Endothelial cell of umbilical vein (primary cell): ENCODE measurements around the gene NUP205. TPM values are rescaled to one million over a fixed set of nuclear protein-coding genes. Genes with fewer than 3 reads are reported as not detected.

Experiments
- BruUV-seq: library from RNA; stranded (reverse); fragments of 400-500 nt; replicated peaks from 2 replicates; lab custom pipeline; 2021; lab: Mats Ljungman, UMichigan
- CTCF ChIA-PET: fragments of 300-600, 350-600 bp; sonication (Branson Sonifier 250); formaldehyde crosslinking; loops from one replicate; lab custom pipeline; 2021; ENCODE audit warnings: antibody characterized with exemption, inconsistent platforms; lab: Charles Lee
- POLR2A ChIA-PET: fragments of 300-600, 350-600 bp; sonication (Branson Sonifier 250); formaldehyde crosslinking; loops from one replicate; lab custom pipeline; 2021; ENCODE audit warnings: antibody characterized with exemption, inconsistent platforms; lab: Charles Lee
- DNase-seq: peaks from one replicate; pipeline ENCODE4 v3.0.0-alpha.2; 2011; ENCODE audit warnings: low read depth, low spot score
- FAIRE-seq: peaks from 2 replicates; lab custom pipeline; 2011; peaks lifted over from hg19 to GRCh38; lab: Jason Lieb, UNC
- H2AFZ ChIP-seq: 2 replicates; pipeline ENCODE4 v1.6.0; 2012; ENCODE audit warnings: low read depth, low read length, control low read depth, inconsistent platforms
- H3K27ac ChIP-seq: 2 replicates; pipeline ENCODE4 v1.5.1; 2011; ENCODE audit warnings: low read depth, mild to moderate bottlenecking, control low read depth, low read length, moderate library complexity; ENCODE audit not compliant: insufficient read depth
- H3K27me3 ChIP-seq, 2 experiments: 2 replicates each; pipeline versions ENCODE4 v1.6.0 to v1.6.1; 2011; ENCODE audit warnings: low read length in 2 of 2, mixed read lengths in 1 of 2; ENCODE audit not compliant: control insufficient read depth in 2 of 2, insufficient read depth in 2 of 2
- H3K36me3 ChIP-seq, 2 experiments: 2 replicates in 1 of 2; 3 replicates in 1 of 2; pipeline ENCODE4 v1.5.1; 2011; ENCODE audit warnings: low read length in 2 of 2, mild to moderate bottlenecking in 1 of 2, moderate library complexity in 1 of 2; ENCODE audit not compliant: control insufficient read depth in 2 of 2, insufficient read depth in 2 of 2; ENCODE audit errors: extremely low read depth in 1 of 2
- H3K4me1 ChIP-seq: 3 replicates; pipeline ENCODE4 v1.5.1; 2011; ENCODE audit warnings: mild to moderate bottlenecking, low read length; ENCODE audit not compliant: control insufficient read depth, insufficient read depth; ENCODE audit errors: extremely low read depth
- H3K4me2 ChIP-seq: 2 replicates; pipeline ENCODE4 v1.6.1; 2011; ENCODE audit warnings: low read length, control low read depth, mixed read lengths; ENCODE audit not compliant: insufficient read depth
- H3K4me3 ChIP-seq, 3 experiments: fragments of 200-600 bp in 1 of 3; sonication (generic), shearing (Covaris generic) in 1 of 3; replicated peaks in 1 of 3; 2 replicates each; pipeline ENCODE4 v1.5.1; 2011 to 2016; ENCODE audit warnings: control low read depth in 3 of 3, low read length in 3 of 3, mild to moderate bottlenecking in 2 of 3, inconsistent platforms in 1 of 3, low read depth in 1 of 3, moderate library complexity in 1 of 3; ENCODE audit not compliant: insufficient read depth in 1 of 3
- H3K79me2 ChIP-seq: 2 replicates; pipeline ENCODE4 v1.6.0; 2012; ENCODE audit warnings: low read length, inconsistent platforms; ENCODE audit not compliant: control insufficient read depth, insufficient read depth
- H3K9ac ChIP-seq: replicated peaks from 2 replicates; pipeline ENCODE3; 2011; ENCODE audit warnings: low read length, control low read depth; ENCODE audit not compliant: insufficient read depth; ENCODE audit errors: extremely low read depth
- H3K9me1 ChIP-seq: replicated peaks from 3 replicates; pipeline ENCODE4 v1.6.0; 2011; ENCODE audit warnings: mild to moderate bottlenecking, low read length; ENCODE audit not compliant: control insufficient read depth, insufficient read depth; ENCODE audit errors: extremely low read depth
- H3K9me3 ChIP-seq: replicated peaks from 2 replicates; pipeline ENCODE4 v1.5.1; 2012; ENCODE audit warnings: low read length, inconsistent platforms; ENCODE audit not compliant: control insufficient read depth, insufficient read depth
- H4K20me1 ChIP-seq: replicated peaks from 2 replicates; pipeline ENCODE3; 2011; ENCODE audit warnings: mild to moderate bottlenecking, low read length; ENCODE audit not compliant: control insufficient read depth, insufficient read depth; ENCODE audit errors: extremely low read depth
- CTCF ChIP-seq, 2 donors: IDR thresholded peaks; 1 replicate in 1 of 2; 2 replicates in 1 of 2; pipeline ENCODE4 v1.5.1; 2011; ENCODE audit warnings: low read length in 2 of 2, mild to moderate bottlenecking in 2 of 2, moderate library complexity in 2 of 2, control low read depth in 1 of 2, inconsistent platforms in 1 of 2, low read depth in 1 of 2; ENCODE audit not compliant: insufficient read depth in 1 of 2; ENCODE audit errors: extremely low read depth in 1 of 2
- EZH2 ChIP-seq: IDR thresholded peaks from 2 replicates; pipeline ENCODE4 v1.6.1; 2012; ENCODE audit warnings: borderline replicate concordance, low read depth, mild to moderate bottlenecking, moderate library complexity, low read length, inconsistent platforms; ENCODE audit not compliant: severe bottlenecking
- FOS ChIP-seq: IDR thresholded peaks from 2 replicates; pipeline ENCODE4 v1.6.1; 2011; ENCODE audit warnings: mild to moderate bottlenecking, low read length, moderate library complexity, borderline replicate concordance; ENCODE audit not compliant: insufficient read depth
- GATA2 ChIP-seq: IDR thresholded peaks from 2 replicates; pipeline ENCODE4 v1.7.0; 2011; ENCODE audit warnings: low read depth, mild to moderate bottlenecking, moderate library complexity, mixed read lengths, low read length; ENCODE audit not compliant: insufficient read length, insufficient read depth
- JUN ChIP-seq: IDR thresholded peaks from 2 replicates; pipeline ENCODE4 v1.6.1; 2011; ENCODE audit warnings: borderline replicate concordance, low read depth; ENCODE audit not compliant: insufficient read length, insufficient read depth
- MAX ChIP-seq: IDR thresholded peaks from 2 replicates; pipeline ENCODE4 v1.6.1; 2011; ENCODE audit not compliant: insufficient read depth, insufficient read length
- MYC ChIP-seq: IDR thresholded peaks from one replicate; pipeline ENCODE4 v1.6.1; 2011; ENCODE audit warnings: mild to moderate bottlenecking, low read depth, low read length
- POLR2A ChIP-seq: IDR thresholded peaks from 2 replicates; pipeline ENCODE4 v1.6.1; 2012; ENCODE audit warnings: low read depth, mild to moderate bottlenecking, control low read depth, low read length
- POLR2AphosphoS5 ChIP-seq: IDR thresholded peaks from 2 replicates; pipeline ENCODE4 v1.6.1; 2012; ENCODE audit warnings: low read depth, mild to moderate bottlenecking, control low read depth, low read length, moderate library complexity; ENCODE audit not compliant: insufficient read depth
- dilution Hi-C: fragments of 300-500 bp; cut with MboI; formaldehyde crosslinking; loops from one replicate; pipeline ENCODE4 v1.15.0; 2019; ENCODE audit warnings: low sequenced_read_pairs; ENCODE audit not compliant: extremely low pct_ligation_motif_present
- intact Hi-C: fragments of 100-400 bp; cut with micrococcal nuclease; formaldehyde crosslinking; loops from one replicate; pipeline ENCODE4 v1.10.0; 2022
- polyA plus RNA-seq, 4 experiments: library from polyadenylated mRNA; depleted of rRNA in 3 of 4; stranded (reverse) in 3 of 4; unstranded in 1 of 4; fragments of >200 nt; gene quantifications; 2 replicates each; pipeline versions ENCODE4 v1.2.1 to v1.2.3, GENCODE V29; 2011 to 2012; ENCODE audit warnings: missing spikeins in 1 of 4
- total RNA-seq: library from RNA; stranded (reverse); gene quantifications from 2 replicates; pipeline ENCODE4 v1.2.3, GENCODE V29; 2021

Gene NUP205
- total and polyA plus RNA-seq, 2 donors (not counting 3 experiments of a cell fraction or from before 2014, with no cell fraction given): 48.8 to 81.3 TPM

DNA sequence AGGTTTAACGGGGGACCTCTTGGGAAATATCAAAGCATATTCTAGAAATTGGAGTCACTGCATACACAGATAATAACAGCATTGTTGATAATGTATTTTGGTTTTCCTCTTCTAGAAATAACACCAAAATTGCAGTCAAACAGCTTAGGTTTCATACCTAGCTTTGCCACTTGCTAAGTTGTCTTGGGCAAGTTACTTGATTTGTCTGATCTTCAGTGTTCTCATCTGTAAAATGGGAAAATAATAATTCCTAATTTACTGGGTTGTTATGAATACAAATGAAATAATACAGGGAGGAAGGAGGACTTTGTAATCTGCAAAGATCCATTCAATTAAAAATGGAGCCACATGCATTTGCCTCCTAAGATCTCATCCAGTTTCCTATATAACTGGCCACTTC is 20.3 kb upstream of the NUP205 start:
- no peaks in the 10 kb centered on the region for H4K20me1 ChIP-seq
- no peaks in the 10 kb centered on the region for H3K27me3 ChIP-seq
- intact Hi-C loops: no loop called here
- H3K9me3 ChIP-seq: no peaks in the 10 kb centered on the region
- H2AFZ ChIP-seq: no peak overlapping the region
- dilution Hi-C loops: no loop called here
- no peaks in the 10 kb centered on the region for H3K36me3 ChIP-seq
- POLR2A ChIA-PET: no interaction called here
- FAIRE-seq (no peak), DNase-seq (no peak)
- no peaks in the 10 kb centered on the region for H3K9me1 ChIP-seq
- CTCF ChIA-PET: interaction anchor here (1.4 kb wide), 1 partner anchor 15 kb away, joined by 3 read pairs; no protein-coding TSS in a partner anchor
- no peak overlapping the region for H3K27ac ChIP-seq
- TF ChIP-seq EZH2 (no peak), POLR2AphosphoS5 (no peak), FOS (no peak), GATA2 (no peak), POLR2A (no peak), MAX (no peak), JUN (no peak), MYC (no peak), CTCF (IDR thresholded peaks at IDR 0.05; ENCODE audit: extremely low read depth in 1 of 2, insufficient read depth in 1 of 2, low read depth in 1 of 2, low read length in 2 of 2) (no peak)
- H3K4me3 ChIP-seq: no peak overlapping the region
- no peaks in the 10 kb centered on the region for H3K4me1 ChIP-seq
- no peaks in the 10 kb centered on the region for H3K79me2 ChIP-seq
- no TSS peak for BruUV-seq
- no peak overlapping the region for H3K9ac ChIP-seq
- H3K4me2 ChIP-seq: no peak overlapping the region
